ENCODE measurements around the gene TAF13. TPM values are rescaled to one million over a fixed set of nuclear protein-coding genes. Genes with fewer than 3 reads are reported as not detected.

TAF13 gene
- total and polyA plus RNA-seq, 2 experiments from 2014 or later: 22.1 to 63.3 TPM

DNA sequence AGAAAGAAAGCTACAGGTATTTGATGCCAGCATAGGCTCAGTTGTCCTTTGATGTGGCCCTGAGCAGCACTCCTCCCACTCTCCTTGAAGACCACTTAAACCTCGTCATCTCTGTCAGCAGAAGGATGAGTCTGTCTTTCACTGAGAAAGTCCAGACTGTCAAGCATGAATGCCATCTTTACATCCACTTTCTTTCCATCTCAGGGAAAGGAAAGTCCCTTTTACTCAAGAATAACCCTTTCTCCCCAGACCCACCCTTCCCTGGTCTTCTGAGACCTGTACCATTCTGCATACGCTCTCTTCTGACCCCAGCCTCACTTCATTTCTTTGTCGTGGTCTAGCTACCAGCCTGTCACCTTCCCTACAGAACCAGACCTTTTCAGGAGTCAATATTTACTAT lies 34.1 kb upstream of the TAF13 start:
- H4K20me1 ChIP-seq (ENCODE audit: insufficient read depth, poor library complexity, severe bottlenecking): no peaks in the 10 kb centered on the region
- no peak overlapping the region for H2AFZ ChIP-seq
- no peak overlapping the region for H3K27ac ChIP-seq
- no peaks in the 10 kb centered on the region for H3K36me3 ChIP-seq (replicated peaks; ENCODE audit: insufficient read depth, low read depth)
- no peaks in the 10 kb centered on the region for H3K79me2 ChIP-seq
- H3K4me3 ChIP-seq: no peak overlapping the region
- DNase-seq (ENCODE audit: low spot score): no peak
- TF ChIP-seq EZH2phosphoT487 (IDR thresholded peaks at IDR 0.05; ENCODE audit: low read depth, severe bottlenecking, unreplicated experiment): no peak
- TF ChIP-seq, protein P1, sequence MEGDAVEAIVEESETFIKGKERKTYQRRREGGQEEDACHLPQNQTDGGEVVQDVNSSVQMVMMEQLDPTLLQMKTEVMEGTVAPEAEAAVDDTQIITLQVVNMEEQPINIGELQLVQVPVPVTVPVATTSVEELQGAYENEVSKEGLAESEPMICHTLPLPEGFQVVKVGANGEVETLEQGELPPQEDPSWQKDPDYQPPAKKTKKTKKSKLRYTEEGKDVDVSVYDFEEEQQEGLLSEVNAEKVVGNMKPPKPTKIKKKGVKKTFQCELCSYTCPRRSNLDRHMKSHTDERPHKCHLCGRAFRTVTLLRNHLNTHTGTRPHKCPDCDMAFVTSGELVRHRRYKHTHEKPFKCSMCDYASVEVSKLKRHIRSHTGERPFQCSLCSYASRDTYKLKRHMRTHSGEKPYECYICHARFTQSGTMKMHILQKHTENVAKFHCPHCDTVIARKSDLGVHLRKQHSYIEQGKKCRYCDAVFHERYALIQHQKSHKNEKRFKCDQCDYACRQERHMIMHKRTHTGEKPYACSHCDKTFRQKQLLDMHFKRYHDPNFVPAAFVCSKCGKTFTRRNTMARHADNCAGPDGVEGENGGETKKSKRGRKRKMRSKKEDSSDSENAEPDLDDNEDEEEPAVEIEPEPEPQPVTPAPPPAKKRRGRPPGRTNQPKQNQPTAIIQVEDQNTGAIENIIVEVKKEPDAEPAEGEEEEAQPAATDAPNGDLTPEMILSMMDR (IDR thresholded peaks at IDR 0.05; ENCODE audit: poor library complexity): no peak
- no peak for TF ChIP-seq EZH2 (IDR thresholded peaks at IDR 0.05; ENCODE audit: borderline replicate concordance)
- no peak overlapping the region for H3K4me2 ChIP-seq
- 52% methylated on average over 3 of the region's 3 CpGs for WGBS (ENCODE audit: low lambda C conversion rate, missing lambda C conversion rate)
- H3K4me1 ChIP-seq (ENCODE audit: insufficient read depth): peaks cover 4% of the 10 kb centered on the region
- no peaks in the 10 kb centered on the region for H3K9me3 ChIP-seq (ENCODE audit: low read depth)
- H3K27me3 ChIP-seq: peaks cover 15% of the 10 kb centered on the region
- H3K9me2 ChIP-seq (replicated peaks; ENCODE audit: insufficient read depth): no peaks in the 10 kb centered on the region

DNA sequence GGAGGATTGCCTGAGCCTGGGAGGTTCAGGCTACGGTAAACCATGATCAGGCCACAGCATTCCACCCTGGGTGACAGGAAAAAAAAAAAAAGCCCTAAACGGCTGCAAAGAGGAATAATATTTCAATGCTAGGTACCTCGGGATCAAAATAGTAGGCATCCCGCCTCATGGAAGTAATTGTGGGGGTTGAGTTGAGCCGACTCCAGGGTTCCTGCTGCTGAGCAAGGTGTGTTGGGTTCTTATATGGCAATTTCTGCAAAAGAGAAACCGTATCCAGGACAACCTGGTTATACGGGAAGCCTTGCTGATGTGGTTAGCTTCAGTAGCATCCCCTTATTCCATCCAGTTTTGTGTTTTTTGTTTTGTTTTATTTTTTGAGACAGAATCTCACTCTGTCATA lies 32.0 kb upstream of the TAF13 start:
- H3K4me1 ChIP-seq (ENCODE audit: insufficient read depth): no peaks in the 10 kb centered on the region
- no peaks in the 10 kb centered on the region for H3K36me3 ChIP-seq (replicated peaks; ENCODE audit: insufficient read depth, low read depth)
- WGBS (ENCODE audit: low lambda C conversion rate, missing lambda C conversion rate): 89% methylated on average over 7 of the region's 7 CpGs
- H2AFZ ChIP-seq: no peak overlapping the region
- no peaks in the 10 kb centered on the region for H3K79me2 ChIP-seq
- no peak overlapping the region for H3K4me3 ChIP-seq
- H3K27ac ChIP-seq: no peak overlapping the region
- H3K9me2 ChIP-seq (replicated peaks; ENCODE audit: insufficient read depth): no peaks in the 10 kb centered on the region
- no peaks in the 10 kb centered on the region for H4K20me1 ChIP-seq (ENCODE audit: insufficient read depth, poor library complexity, severe bottlenecking)
- no peak for TF ChIP-seq EZH2 (IDR thresholded peaks at IDR 0.05; ENCODE audit: borderline replicate concordance)
- no peak overlapping the region for H3K4me2 ChIP-seq
- no peaks in the 10 kb centered on the region for H3K9me3 ChIP-seq (ENCODE audit: low read depth)
- no peak for DNase-seq (ENCODE audit: low spot score)
- no peaks in the 10 kb centered on the region for H3K27me3 ChIP-seq

DNA sequence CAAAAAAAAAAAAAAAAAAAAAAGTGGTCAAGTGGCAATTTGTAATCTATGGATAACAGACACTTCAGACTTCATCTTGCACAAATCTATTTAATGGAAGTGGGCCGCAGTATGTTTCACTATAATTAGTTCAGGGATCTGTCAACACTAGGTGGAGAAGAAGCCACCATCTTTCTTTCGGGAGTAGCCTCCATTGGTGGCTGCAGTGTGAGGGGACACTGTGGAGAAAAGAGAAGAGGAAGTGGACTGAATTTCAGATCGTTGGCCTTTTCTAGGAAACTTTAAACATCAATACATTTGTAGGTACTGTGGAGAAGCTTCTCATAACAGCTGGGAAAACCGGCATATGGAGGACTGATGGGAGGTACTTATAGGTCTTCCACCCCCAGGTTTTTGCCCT lies 30.1 kb upstream of the TAF13 start:
- Histone ChIP-seq H3K27ac (no peak overlapping the region), H3K4me3 (no peak overlapping the region), H3K79me2 (peaks cover 11% of the 10 kb centered on the region), H2AFZ (no peak overlapping the region), H3K4me1 (ENCODE audit: insufficient read depth) (no peaks in the 10 kb centered on the region), H4K20me1 (ENCODE audit: insufficient read depth, poor library complexity, severe bottlenecking) (no peaks in the 10 kb centered on the region), H3K4me2 (no peak overlapping the region), H3K27me3 (no peaks in the 10 kb centered on the region), H3K9me3 (ENCODE audit: low read depth) (no peaks in the 10 kb centered on the region), H3K9me2 (replicated peaks; ENCODE audit: insufficient read depth) (no peaks in the 10 kb centered on the region), H3K36me3 (replicated peaks; ENCODE audit: insufficient read depth, low read depth) (no peaks in the 10 kb centered on the region)
- 89% methylated on average over 4 of the region's 4 CpGs for WGBS (ENCODE audit: low lambda C conversion rate, missing lambda C conversion rate)
- TF ChIP-seq EZH2 (IDR thresholded peaks at IDR 0.05; ENCODE audit: borderline replicate concordance): no peak
- TF ChIP-seq EZH2phosphoT487 (IDR thresholded peaks at IDR 0.05; ENCODE audit: low read depth, severe bottlenecking, unreplicated experiment): no peak
- TF ChIP-seq, protein P1 (IDR thresholded peaks at IDR 0.05; ENCODE audit: poor library complexity): no peak
- no peak for DNase-seq (ENCODE audit: low spot score)

DNA sequence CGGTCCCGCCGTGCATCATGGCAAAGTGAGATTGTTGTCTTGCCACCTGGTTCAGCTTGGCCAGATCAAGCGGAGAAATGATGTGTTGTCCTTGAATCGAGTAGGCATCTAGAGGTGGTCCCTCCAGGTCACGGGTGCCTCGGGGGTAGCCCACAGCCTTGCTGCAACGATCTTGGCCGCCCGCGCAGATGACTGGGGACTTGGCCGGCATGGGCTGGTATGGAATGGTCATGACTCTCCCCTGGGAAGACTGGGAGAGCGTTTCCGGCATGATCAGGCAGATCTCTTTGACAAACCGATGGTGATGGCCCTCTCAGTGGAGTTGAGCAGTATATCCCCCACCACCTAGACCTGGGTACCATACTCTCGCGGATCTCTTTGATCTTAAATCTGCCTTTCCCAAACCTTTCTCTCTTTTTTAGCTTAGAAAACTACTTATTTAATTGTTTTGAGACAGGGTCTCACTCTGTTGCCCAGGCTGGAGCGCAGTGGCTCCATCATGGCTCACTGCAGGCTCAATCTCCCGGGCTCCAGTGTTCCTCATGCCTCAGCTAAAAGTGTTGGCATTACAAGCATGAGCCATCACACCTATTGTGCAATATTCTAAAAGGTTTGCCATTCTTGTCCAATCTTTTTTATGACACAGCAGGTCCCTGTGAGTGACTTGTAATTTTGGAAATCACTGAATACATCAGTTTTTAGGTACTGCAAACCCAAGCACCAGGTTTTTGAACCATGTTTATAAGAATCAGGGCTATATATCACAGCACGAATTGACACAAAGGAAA lies 28.8 kb upstream of the TAF13 start:
- DNase-seq (ENCODE audit: low spot score): no peak
- TF ChIP-seq EZH2phosphoT487 (IDR thresholded peaks at IDR 0.05; ENCODE audit: low read depth, severe bottlenecking, unreplicated experiment) (no peak), EZH2 (IDR thresholded peaks at IDR 0.05; ENCODE audit: borderline replicate concordance) (no peak)
- TF ChIP-seq, protein P1 (IDR thresholded peaks at IDR 0.05; ENCODE audit: poor library complexity): no peak
- WGBS (ENCODE audit: low lambda C conversion rate, missing lambda C conversion rate): 90% methylated on average over 20 of the region's 20 CpGs
- Histone ChIP-seq H4K20me1 (ENCODE audit: insufficient read depth, poor library complexity, severe bottlenecking) (no peaks in the 10 kb centered on the region), H3K9me2 (replicated peaks; ENCODE audit: insufficient read depth) (no peaks in the 10 kb centered on the region), H3K4me2 (no peak overlapping the region), H3K27ac (no peak overlapping the region), H3K4me3 (no peak overlapping the region), H3K79me2 (peaks cover 19% of the 10 kb centered on the region), H3K27me3 (no peaks in the 10 kb centered on the region), H2AFZ (no peak overlapping the region), H3K4me1 (ENCODE audit: insufficient read depth) (no peaks in the 10 kb centered on the region), H3K36me3 (replicated peaks; ENCODE audit: insufficient read depth, low read depth) (no peaks in the 10 kb centered on the region), H3K9me3 (ENCODE audit: low read depth) (no peaks in the 10 kb centered on the region)

Data from hepatocyte (in vitro differentiated cells).